Liver (tissue), 9 donors: ENCODE data around the gene GNB1L. TPM values are rescaled to one million over a fixed set of nuclear protein-coding genes. Genes with fewer than 3 reads are reported as not detected.

Source experiments
- DNase-seq: peaks from one replicate; pipeline ENCODE4 v3.0.0-alpha.2; 2017; ENCODE audit warnings: low spot score
- H3K27ac ChIP-seq, 2 donors: one replicate each; pipeline ENCODE4 v1.7.0; 2013; ENCODE audit warnings: inconsistent platforms in 2 of 2, low read length in 2 of 2, control low read depth in 1 of 2, low read depth in 1 of 2, mild to moderate bottlenecking in 1 of 2
- H3K27me3 ChIP-seq, 4 donors: one replicate each; pipeline versions ENCODE4 v1.6.1 to v1.7.0; 2013; ENCODE audit warnings: low read length in 3 of 4, inconsistent platforms in 1 of 4, mild to moderate bottlenecking in 1 of 4, moderate library complexity in 1 of 4; ENCODE audit not compliant: control insufficient read depth in 4 of 4, insufficient read depth in 4 of 4
- H3K36me3 ChIP-seq, 4 donors: one replicate each; pipeline versions ENCODE4 v1.6.1 to v1.7.0; 2013; ENCODE audit warnings: low read length in 3 of 4, mild to moderate bottlenecking in 3 of 4, low read depth in 1 of 4, moderate library complexity in 1 of 4; ENCODE audit not compliant: control insufficient read depth in 4 of 4, insufficient read depth in 3 of 4
- H3K4me1 ChIP-seq, 4 donors: one replicate each; pipeline versions ENCODE4 v1.6.1 to v1.7.0; 2013; ENCODE audit warnings: low read length in 3 of 4, mild to moderate bottlenecking in 3 of 4, moderate library complexity in 1 of 4; ENCODE audit not compliant: control insufficient read depth in 4 of 4, insufficient read depth in 4 of 4
- H3K4me3 ChIP-seq, 3 donors: one replicate each; pipeline versions ENCODE4 v1.6.1 to v1.7.0; 2013; ENCODE audit warnings: low read length in 3 of 3, control low read depth in 1 of 3, low read depth in 1 of 3, mild to moderate bottlenecking in 1 of 3
- H3K9ac ChIP-seq, 2 donors: one replicate each; pipeline ENCODE4 v1.7.0; 2013; ENCODE audit warnings: low read length in 2 of 2, mild to moderate bottlenecking in 2 of 2, moderate library complexity in 2 of 2, control low read depth in 1 of 2, low read depth in 1 of 2
- H3K9me3 ChIP-seq, 4 donors: one replicate each; pipeline versions ENCODE4 v1.6.1 to v1.7.0; 2013; ENCODE audit warnings: low read length in 3 of 4; ENCODE audit not compliant: control insufficient read depth in 4 of 4
- CTCF ChIP-seq: fragments of 150-350 bp; IDR thresholded peaks from 2 replicates; pipeline ENCODE4 v1.5.1; 2017; ENCODE audit warnings: improper control_type of control experiment, low read depth, low read length; ENCODE audit not compliant: missing input control
- EGR1 ChIP-seq, 2 donors: IDR thresholded peaks; 2 replicates each; pipeline ENCODE4 v1.6.1; 2016 to 2018; ENCODE audit warnings: antibody characterized with exemption in 2 of 2, low read depth in 2 of 2
- FOXA1 ChIP-seq: IDR thresholded peaks from 2 replicates; pipeline ENCODE4 v1.6.1; 2016; ENCODE audit warnings: antibody characterized with exemption
- FOXA2 ChIP-seq: IDR thresholded peaks from 2 replicates; pipeline ENCODE4 v1.6.1; 2016; ENCODE audit warnings: antibody characterized with exemption
- GABPA ChIP-seq, 2 donors: IDR thresholded peaks in 1 of 2; conservative IDR thresholded peaks in 1 of 2; 2 replicates each; pipeline ENCODE4 v1.6.1; 2016; ENCODE audit warnings: antibody characterized with exemption in 2 of 2, mild to moderate bottlenecking in 1 of 2, moderate library complexity in 1 of 2
- HNF4A ChIP-seq, 2 donors: conservative IDR thresholded peaks; 2 replicates each; pipeline ENCODE4 v1.6.1; 2016; ENCODE audit warnings: antibody characterized with exemption in 2 of 2, mild to moderate bottlenecking in 2 of 2
- HNF4G ChIP-seq: IDR thresholded peaks from 2 replicates; pipeline ENCODE4 v1.6.1; 2016; ENCODE audit warnings: antibody characterized with exemption
- JUND ChIP-seq, 2 donors: IDR thresholded peaks; 2 replicates each; pipeline ENCODE4 v1.6.1; 2016; ENCODE audit warnings: antibody characterized with exemption in 2 of 2
- RAD21 ChIP-seq, 2 donors: IDR thresholded peaks; 2 replicates each; pipeline ENCODE4 v1.6.1; 2016; ENCODE audit warnings: antibody characterized with exemption in 2 of 2, mild to moderate bottlenecking in 2 of 2
- REST ChIP-seq: IDR thresholded peaks from 2 replicates; pipeline ENCODE4 v1.6.1; 2016; ENCODE audit warnings: antibody characterized with exemption, mild to moderate bottlenecking
- RXRA ChIP-seq, 2 donors: IDR thresholded peaks; 2 replicates each; pipeline ENCODE4 v1.6.1; 2017 to 2018; ENCODE audit warnings: antibody characterized with exemption in 2 of 2, mild to moderate bottlenecking in 1 of 2
- SP1 ChIP-seq: IDR thresholded peaks from 2 replicates; pipeline ENCODE4 v1.6.1; 2018; ENCODE audit warnings: antibody characterized with exemption, mild to moderate bottlenecking
- YY1 ChIP-seq: IDR thresholded peaks from 2 replicates; pipeline ENCODE4 v1.6.1; 2016; ENCODE audit warnings: antibody characterized with exemption, mild to moderate bottlenecking
- ZBTB33 ChIP-seq: IDR thresholded peaks from 2 replicates; pipeline ENCODE4 v1.6.1; 2016; ENCODE audit warnings: antibody characterized with exemption
- WGBS: extraction: QIAGEN DNeasy Blood & Tissue Kit; methylation state at CpG from one replicate; pipeline ENCODE4 v1.1.7; 2013; 5-methylcytosine and 5-hydroxymethylcytosine counted together
- polyA plus RNA-seq, 2 donors: library from polyadenylated mRNA; stranded (reverse) in 1 of 2; unstranded in 1 of 2; fragments of 200-250 nt in 1 of 2; fragments of >200 nt in 1 of 2; fragmentation: Nextera tagmentation in 1 of 2; extraction: Ambion mirVana in 1 of 2; gene quantifications; one replicate each; pipeline versions ENCODE4 v1.2.1 to v1.2.3, GENCODE V29; 2013 to 2015
- total RNA-seq, 2 donors: library from RNA; depleted of rRNA; stranded (reverse); fragments of >200 nt; gene quantifications; one replicate each; pipeline ENCODE4 v1.2.3, GENCODE V29; 2014
- TF ChIP-seq, protein P1 (sequence below): IDR thresholded peaks from 2 replicates; pipeline ENCODE4 v1.6.1; 2016; ENCODE audit warnings: antibody characterized with exemption
- TF ChIP-seq, protein P2 (sequence below): IDR thresholded peaks from 2 replicates; pipeline ENCODE4 v1.6.1; 2016; ENCODE audit warnings: antibody characterized with exemption
- donor health status: healthy.
- donor health status: healthy.
- donor health status: healthy.
- donor health status: healthy.
- donor health status: healthy.

GNB1L gene
- total and polyA plus RNA-seq, 4 donors = 1.5 to 3.6 (median 1.9) TPM

- Histone ChIP-seq H3K9ac (no peak overlapping the region), H3K27me3 (peaks cover 0 to 2% (median 2%) of the 10 kb centered on the region in 4 donors), H3K4me3 (no peak overlapping the region), H3K36me3 (no peaks in the 10 kb centered on the region), H3K4me1 (no peaks in the 10 kb centered on the region), H3K27ac (no peak overlapping the region), H3K9me3 (no peaks in the 10 kb centered on the region)
- TF ChIP-seq GABPA (IDR thresholded peaks at IDR 0.05 in 1 of 2, conservative IDR thresholded peaks at IDR 0.05 in 1 of 2) (no peak), CTCF (no peak), FOXA1 (no peak), REST (no peak), FOXA2 (no peak), ZBTB33 (no peak), SP1 (no peak), YY1 (no peak), JUND (IDR thresholded peaks at IDR 0.05) (no peak), EGR1 (IDR thresholded peaks at IDR 0.05; ENCODE audit: low read depth in 2 of 2) (no peak)
- TF ChIP-seq, protein P1, sequence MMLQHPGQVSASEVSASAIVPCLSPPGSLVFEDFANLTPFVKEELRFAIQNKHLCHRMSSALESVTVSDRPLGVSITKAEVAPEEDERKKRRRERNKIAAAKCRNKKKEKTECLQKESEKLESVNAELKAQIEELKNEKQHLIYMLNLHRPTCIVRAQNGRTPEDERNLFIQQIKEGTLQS = no peak
- TF ChIP-seq, protein P2, sequence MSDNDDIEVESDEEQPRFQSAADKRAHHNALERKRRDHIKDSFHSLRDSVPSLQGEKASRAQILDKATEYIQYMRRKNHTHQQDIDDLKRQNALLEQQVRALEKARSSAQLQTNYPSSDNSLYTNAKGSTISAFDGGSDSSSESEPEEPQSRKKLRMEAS = no peak
- no peak for DNase-seq
- WGBS = 73% methylated on average over 4 of the region's 4 CpGs
These were observed 106.5 kb downstream of the GNB1L start for GRCh38 chr22:19748139-19748538.

DNA sequence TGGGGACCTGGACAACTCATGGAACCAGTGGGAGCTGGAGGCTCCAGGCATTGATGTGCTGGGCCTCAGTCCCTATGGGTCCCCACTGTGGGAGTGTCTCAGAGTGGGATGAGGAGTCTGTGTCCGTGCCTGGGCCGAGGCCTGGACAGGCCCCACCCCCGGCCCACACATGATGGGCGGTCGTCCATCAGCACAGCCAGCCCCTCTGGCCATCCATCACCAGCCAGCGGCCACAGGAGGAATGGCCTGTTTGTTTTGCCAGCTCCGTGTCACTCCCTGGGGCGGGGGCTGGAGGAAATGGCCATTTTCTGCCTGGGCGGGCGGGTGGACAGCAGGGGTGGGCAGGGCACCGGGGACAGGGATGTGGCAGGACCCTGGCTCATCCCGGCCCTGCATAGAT, 107.1 kb downstream of the GNB1L start:
- no peak overlapping the region for H3K9ac ChIP-seq
- H3K4me3 ChIP-seq = no peak overlapping the region
- H3K4me1 ChIP-seq = no peaks in the 10 kb centered on the region
- peaks cover 0 to 2% (median 0%) of the 10 kb centered on the region in 4 donors for H3K27me3 ChIP-seq
- WGBS = 80% methylated on average over 12 of the region's 12 CpGs
- H3K36me3 ChIP-seq = no peaks in the 10 kb centered on the region
- no peaks in the 10 kb centered on the region for H3K9me3 ChIP-seq
- no peak overlapping the region for H3K27ac ChIP-seq
- DNase-seq = no peak
- TF ChIP-seq, protein P1 = no peak
- TF ChIP-seq, protein P2 = no peak
- no peak for TF ChIP-seq RAD21 (IDR thresholded peaks at IDR 0.05)
- no peak for TF ChIP-seq RXRA (IDR thresholded peaks at IDR 0.05)
- TF ChIP-seq REST = no peak
- no peak for TF ChIP-seq SP1
- TF ChIP-seq HNF4G = no peak
- TF ChIP-seq GABPA (IDR thresholded peaks at IDR 0.05 in 1 of 2, conservative IDR thresholded peaks at IDR 0.05 in 1 of 2) = no peak
- no peak for TF ChIP-seq HNF4A (conservative IDR thresholded peaks at IDR 0.05)
